Bronchial epithelial cell (primary cell): ENCODE results near the gene IL17B. TPM values are rescaled to one million over a fixed set of nuclear protein-coding genes. Genes with fewer than 3 reads are reported as not detected.

Experiments
- DNase-seq: peaks from one replicate; pipeline ENCODE4 v3.0.0-alpha.2; 2010; ENCODE audit warnings: low read depth
- FAIRE-seq: peaks from 2 replicates; lab custom pipeline; 2011; peaks lifted over from hg19 to GRCh38; lab: Jason Lieb, UNC
- H3K27me3 ChIP-seq: 2 replicates; pipeline ENCODE4 v1.5.1; 2011; ENCODE audit warnings: low read length; ENCODE audit not compliant: control insufficient read depth, insufficient read depth
- H3K36me3 ChIP-seq: 2 replicates; pipeline ENCODE4 v1.5.1; 2011; ENCODE audit warnings: low read length; ENCODE audit not compliant: control insufficient read depth, insufficient read depth
- H3K4me3 ChIP-seq: 2 replicates; pipeline ENCODE4 v1.5.1; 2011; ENCODE audit warnings: mild to moderate bottlenecking, low read depth, low read length, control low read depth
- total RNA-seq: library from RNA; depleted of rRNA; stranded (reverse); fragments of >200 nt; gene quantifications from 2 replicates; pipeline ENCODE4 v1.2.1, GENCODE V29; 2014
- TF ChIP-seq, protein P1 (sequence below): IDR thresholded peaks from 2 replicates; pipeline ENCODE4 v1.5.1; 2011; ENCODE audit warnings: mild to moderate bottlenecking, moderate library complexity, low read length, control low read depth, inconsistent platforms; ENCODE audit not compliant: insufficient read depth, severe bottlenecking

IL17B gene
- total RNA-seq, 1 donor from 2014 or later = not detected

DNA sequence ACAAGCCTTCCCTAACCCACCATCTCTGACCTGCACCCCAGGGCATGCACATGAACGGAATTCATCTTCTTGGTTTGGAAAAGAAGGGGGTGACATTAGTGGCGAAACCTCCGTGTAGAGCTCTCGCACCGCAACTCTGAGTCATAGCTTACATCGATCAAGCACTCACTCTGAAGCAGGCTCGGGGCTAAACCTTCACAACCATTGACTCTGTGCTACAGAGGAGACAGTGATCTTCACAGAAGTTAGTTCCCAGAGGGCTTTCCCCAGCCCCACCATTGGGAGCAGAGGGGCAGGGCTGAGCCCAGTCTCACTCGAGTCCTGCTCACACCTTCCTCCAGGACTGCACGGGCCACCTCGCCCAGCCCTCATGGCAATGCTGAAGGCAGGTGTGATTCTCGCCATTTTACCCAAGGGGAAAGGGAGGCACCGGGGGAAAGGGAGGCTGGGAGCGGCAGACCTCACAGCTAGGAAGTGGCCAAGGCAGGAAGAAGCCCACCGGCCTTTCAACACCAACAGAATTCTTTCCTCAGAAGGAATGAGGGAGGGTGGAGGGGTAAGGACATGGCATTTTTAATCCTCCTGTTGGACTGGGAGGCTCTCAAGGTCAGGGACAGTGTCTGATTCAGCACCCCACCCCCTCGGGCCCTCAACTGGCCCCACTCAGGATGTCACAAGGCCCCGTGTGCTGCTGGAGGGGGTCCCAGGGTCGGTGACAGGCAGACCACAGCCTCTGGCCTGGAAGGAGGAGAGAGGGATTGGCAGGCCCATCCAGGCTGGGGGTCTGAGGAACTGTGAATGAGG, 25.9 kb upstream of the IL17B start:
- FAIRE-seq (peak; percentile 55), DNase-seq (no peak)
- Histone ChIP-seq H3K27me3 (peaks cover 3% of the 10 kb centered on the region), H3K4me3 (no peak overlapping the region), H3K36me3 (no peaks in the 10 kb centered on the region)
- TF ChIP-seq, protein P1, sequence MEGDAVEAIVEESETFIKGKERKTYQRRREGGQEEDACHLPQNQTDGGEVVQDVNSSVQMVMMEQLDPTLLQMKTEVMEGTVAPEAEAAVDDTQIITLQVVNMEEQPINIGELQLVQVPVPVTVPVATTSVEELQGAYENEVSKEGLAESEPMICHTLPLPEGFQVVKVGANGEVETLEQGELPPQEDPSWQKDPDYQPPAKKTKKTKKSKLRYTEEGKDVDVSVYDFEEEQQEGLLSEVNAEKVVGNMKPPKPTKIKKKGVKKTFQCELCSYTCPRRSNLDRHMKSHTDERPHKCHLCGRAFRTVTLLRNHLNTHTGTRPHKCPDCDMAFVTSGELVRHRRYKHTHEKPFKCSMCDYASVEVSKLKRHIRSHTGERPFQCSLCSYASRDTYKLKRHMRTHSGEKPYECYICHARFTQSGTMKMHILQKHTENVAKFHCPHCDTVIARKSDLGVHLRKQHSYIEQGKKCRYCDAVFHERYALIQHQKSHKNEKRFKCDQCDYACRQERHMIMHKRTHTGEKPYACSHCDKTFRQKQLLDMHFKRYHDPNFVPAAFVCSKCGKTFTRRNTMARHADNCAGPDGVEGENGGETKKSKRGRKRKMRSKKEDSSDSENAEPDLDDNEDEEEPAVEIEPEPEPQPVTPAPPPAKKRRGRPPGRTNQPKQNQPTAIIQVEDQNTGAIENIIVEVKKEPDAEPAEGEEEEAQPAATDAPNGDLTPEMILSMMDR = no peak

DNA sequence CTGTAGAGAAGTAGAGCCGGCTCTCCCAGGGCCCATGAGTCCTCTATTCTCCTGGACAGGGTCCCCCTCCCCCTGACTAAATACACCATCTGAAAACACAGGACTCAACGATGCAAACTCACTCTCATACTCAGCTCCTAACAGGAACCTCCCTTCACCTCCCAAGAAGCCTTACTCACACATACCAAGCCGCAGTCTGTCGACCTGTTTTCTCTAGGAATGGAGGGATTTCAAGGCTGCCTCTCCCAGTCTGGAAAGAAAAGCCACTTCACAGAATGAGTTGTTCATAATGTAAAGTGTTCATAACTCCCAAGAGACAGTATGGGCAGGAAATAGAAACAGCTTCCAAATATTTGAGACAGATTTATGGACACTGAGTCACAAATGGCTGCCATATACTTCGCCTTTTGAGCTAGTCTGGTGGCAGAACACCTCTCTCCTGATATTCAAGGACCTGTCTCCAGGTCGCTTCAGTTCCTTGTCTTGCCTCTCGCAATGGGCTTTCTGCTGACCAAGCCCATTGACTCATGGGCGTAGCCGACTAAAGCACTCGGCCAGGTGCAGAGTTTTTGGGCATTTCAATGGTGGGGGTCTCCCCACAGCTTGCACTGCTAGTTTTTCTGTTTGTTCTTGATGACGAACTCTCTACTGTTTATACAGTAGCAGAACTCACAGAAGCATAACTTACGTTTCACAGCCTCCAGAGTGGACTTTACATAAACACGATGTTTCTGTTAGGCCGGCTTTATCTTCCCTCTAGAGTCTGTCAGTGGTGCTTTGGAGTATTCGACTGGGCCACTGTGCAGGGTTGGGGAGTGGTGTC, 25.0 kb upstream of the IL17B start:
- DNase-seq (no peak), FAIRE-seq (peak; percentile 28)
- Histone ChIP-seq H3K4me3 (no peak overlapping the region), H3K27me3 (peaks cover 3% of the 10 kb centered on the region), H3K36me3 (no peaks in the 10 kb centered on the region)
- TF ChIP-seq, protein P1 = no peak

DNA sequence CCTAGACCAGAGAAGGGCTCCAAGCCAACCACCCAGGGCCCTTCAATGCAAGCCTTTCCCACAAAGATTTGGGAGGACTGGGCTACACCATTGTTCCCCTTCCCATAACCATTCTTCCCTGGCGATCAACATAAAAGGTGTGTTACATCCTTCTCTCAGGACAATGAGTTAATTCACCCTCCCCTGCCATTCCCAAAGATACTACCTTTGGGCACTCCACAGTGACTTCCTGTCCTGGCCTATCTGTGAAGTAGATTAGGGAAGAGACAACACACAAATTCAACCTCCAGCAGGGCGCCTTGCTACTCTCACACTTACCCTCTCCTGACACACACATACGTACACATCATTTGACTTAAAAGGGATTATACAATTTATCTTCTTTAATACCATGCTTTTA, 23.2 kb upstream of the IL17B start:
- DNase-seq (no peak), FAIRE-seq (no peak)
- Histone ChIP-seq H3K27me3 (no peaks in the 10 kb centered on the region), H3K36me3 (no peaks in the 10 kb centered on the region), H3K4me3 (no peak overlapping the region)
- TF ChIP-seq, protein P1 = no peak

DNA sequence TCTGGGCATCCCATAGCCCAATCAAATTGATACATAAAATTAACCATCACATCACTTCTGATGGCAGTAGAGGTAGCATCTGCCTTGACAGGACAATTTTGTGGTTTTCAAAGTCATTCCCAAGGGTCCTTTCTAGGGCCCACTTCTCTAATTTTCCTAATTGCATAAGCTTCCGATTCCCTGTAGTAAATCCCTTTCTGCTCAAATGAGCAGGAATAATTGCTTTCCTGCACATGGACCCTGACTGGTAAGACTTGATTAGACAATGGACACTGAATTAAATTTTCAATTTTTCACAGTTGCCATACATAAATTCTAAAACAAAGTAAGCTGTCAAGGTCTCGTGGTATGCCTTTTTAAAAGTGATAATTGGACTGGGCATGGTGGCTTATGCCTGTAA, 22.0 kb upstream of the IL17B start:
- no peak overlapping the region for H3K4me3 ChIP-seq
- TF ChIP-seq, protein P1 = no peak
- H3K36me3 ChIP-seq = no peaks in the 10 kb centered on the region
- no peak for FAIRE-seq
- no peak for DNase-seq
- no peaks in the 10 kb centered on the region for H3K27me3 ChIP-seq

DNA sequence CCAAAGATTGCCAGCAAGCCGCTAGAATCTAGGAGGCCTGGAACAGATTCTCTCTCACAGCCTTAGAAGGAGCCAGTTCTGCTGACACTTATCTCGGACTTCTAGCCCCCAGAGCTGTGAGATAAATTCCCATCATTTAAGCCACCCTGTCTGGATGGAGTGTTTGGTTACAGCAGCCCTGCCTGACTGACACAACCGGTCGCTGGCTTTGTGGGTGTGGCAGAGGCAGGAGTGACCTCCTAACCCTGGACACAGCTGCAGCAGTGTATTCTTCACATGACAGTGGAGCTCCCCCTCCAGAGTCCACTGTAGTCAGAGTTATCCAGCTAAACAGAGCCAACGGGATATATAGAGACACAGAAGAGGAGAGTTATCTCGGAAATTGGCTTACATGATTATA, 21.2 kb upstream of the IL17B start:
- H3K36me3 ChIP-seq = no peaks in the 10 kb centered on the region
- H3K4me3 ChIP-seq = no peak overlapping the region
- DNase-seq = no peak
- no peaks in the 10 kb centered on the region for H3K27me3 ChIP-seq
- FAIRE-seq = no peak
- TF ChIP-seq, protein P1 = no peak
